ENCODE data around the gene RGL4. TPM values are rescaled to one million over a fixed set of nuclear protein-coding genes. Genes with fewer than 3 reads are reported as not detected.
"Not testable (repeated sequence)": the region's sequence is repeated elsewhere in the genome, so short reads cannot be mapped to it uniquely, and the experiment has no call there.

Gene RGL4
- total RNA-seq, 1 experiment from 2014 or later: not detected

- DNase-seq (ENCODE audit: low spot score): no peak
Measured at GRCh38 chr22:23698673-23699235, 7.9 kb downstream of the RGL4 start.

GRCh38 chr22:23700706-23701105 is 9.9 kb downstream of the RGL4 start:
- DNase-seq (ENCODE audit: low spot score): no peak

GRCh38 chr22:23704062-23704461 is 13.2 kb downstream of the RGL4 start:
- no peak for DNase-seq (ENCODE audit: low spot score)

- DNase-seq (ENCODE audit: low spot score): no peak
Measured at GRCh38 chr22:23704829-23705228, 14.0 kb downstream of the RGL4 start.

GRCh38 chr22:23705358-23705757 is 14.5 kb downstream of the RGL4 start:
- DNase-seq (ENCODE audit: low spot score): no peak

GRCh38 chr22:23708270-23708669 is 17.5 kb downstream of the RGL4 start:
- no peak for DNase-seq (ENCODE audit: low spot score)

- no peak for DNase-seq (ENCODE audit: low spot score)
Measured at GRCh38 chr22:23709107-23709506, 18.3 kb downstream of the RGL4 start.

- DNase-seq (ENCODE audit: low spot score): no peak
Measured at GRCh38 chr22:23712256-23712655, 21.4 kb downstream of the RGL4 start.

GRCh38 chr22:23713696-23714595 is 23.1 kb downstream of the RGL4 start:
- DNase-seq (ENCODE audit: low spot score): no peak

GRCh38 chr22:23714596-23715578 is 24.1 kb downstream of the RGL4 start:
- DNase-seq (ENCODE audit: low spot score): no peak

- DNase-seq (ENCODE audit: low spot score): no peak
Measured at GRCh38 chr22:23715806-23716375, 25.1 kb downstream of the RGL4 start.

GRCh38 chr22:23716811-23717801 is 26.3 kb downstream of the RGL4 start:
- peak; percentile 63 for DNase-seq (ENCODE audit: low spot score)

- peak; percentile 51 for DNase-seq (ENCODE audit: low spot score)
Measured at GRCh38 chr22:23718371-23719165, 27.8 kb downstream of the RGL4 start.

- no peak for DNase-seq (ENCODE audit: low spot score)
Measured at GRCh38 chr22:23720855-23721254, 30.0 kb downstream of the RGL4 start.

- DNase-seq (ENCODE audit: low spot score): no peak
Measured at GRCh38 chr22:23722160-23722559, 31.3 kb downstream of the RGL4 start.

GRCh38 chr22:23722724-23723123 is 31.9 kb downstream of the RGL4 start:
- DNase-seq (ENCODE audit: low spot score): no peak

GRCh38 chr22:23728108-23728507 is 37.3 kb downstream of the RGL4 start:
- not testable (repeated sequence) for DNase-seq (ENCODE audit: low spot score)

GRCh38 chr22:23737696-23738095 is 46.9 kb downstream of the RGL4 start:
- no peak for DNase-seq (ENCODE audit: low spot score)

GRCh38 chr22:23742505-23743264 is 51.9 kb downstream of the RGL4 start:
- no peak for DNase-seq (ENCODE audit: low spot score)

Data from HT-29 (cell line).